Fibroblast of lung (primary cell): Measurements from ENCODE around the gene LDHAL6A.

Source experiments
- EZH2 ChIP-seq: IDR thresholded peaks from 2 replicates; pipeline ENCODE4 v1.5.1; 2012; ENCODE audit warnings: low read length, control low read depth, mild to moderate bottlenecking; ENCODE audit errors: missing control alignments
- TF ChIP-seq, protein P1 (sequence below), 2 donors: IDR thresholded peaks in 1 of 2; conservative IDR thresholded peaks in 1 of 2; 1 replicate in 1 of 2; 2 replicates in 1 of 2; pipeline ENCODE4 v1.5.1; 2011 to 2012; ENCODE audit warnings: low read length in 2 of 2, control low read depth in 1 of 2, inconsistent platforms in 1 of 2, low read depth in 1 of 2, mild to moderate bottlenecking in 1 of 2

DNA sequence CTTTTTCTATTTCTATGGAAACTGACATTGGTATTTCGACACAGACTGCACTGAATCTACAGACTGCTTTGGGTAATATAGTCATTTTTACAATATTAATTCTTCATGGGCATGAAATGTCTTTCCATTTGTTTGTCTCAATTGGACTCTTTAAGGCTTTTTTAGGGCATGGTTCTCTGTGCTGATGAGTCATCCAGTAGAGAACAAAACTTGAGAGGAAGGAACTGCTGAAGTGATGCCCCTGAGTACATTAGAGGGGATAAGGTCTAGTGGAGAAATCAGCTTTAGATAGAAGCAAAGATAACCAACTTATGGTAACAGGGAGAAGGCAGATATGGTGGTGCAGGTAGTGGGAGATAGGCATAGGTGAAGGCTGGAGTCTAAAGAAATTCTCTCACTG is 46.0 kb downstream of the LDHAL6A start:
- TF ChIP-seq, protein P1, sequence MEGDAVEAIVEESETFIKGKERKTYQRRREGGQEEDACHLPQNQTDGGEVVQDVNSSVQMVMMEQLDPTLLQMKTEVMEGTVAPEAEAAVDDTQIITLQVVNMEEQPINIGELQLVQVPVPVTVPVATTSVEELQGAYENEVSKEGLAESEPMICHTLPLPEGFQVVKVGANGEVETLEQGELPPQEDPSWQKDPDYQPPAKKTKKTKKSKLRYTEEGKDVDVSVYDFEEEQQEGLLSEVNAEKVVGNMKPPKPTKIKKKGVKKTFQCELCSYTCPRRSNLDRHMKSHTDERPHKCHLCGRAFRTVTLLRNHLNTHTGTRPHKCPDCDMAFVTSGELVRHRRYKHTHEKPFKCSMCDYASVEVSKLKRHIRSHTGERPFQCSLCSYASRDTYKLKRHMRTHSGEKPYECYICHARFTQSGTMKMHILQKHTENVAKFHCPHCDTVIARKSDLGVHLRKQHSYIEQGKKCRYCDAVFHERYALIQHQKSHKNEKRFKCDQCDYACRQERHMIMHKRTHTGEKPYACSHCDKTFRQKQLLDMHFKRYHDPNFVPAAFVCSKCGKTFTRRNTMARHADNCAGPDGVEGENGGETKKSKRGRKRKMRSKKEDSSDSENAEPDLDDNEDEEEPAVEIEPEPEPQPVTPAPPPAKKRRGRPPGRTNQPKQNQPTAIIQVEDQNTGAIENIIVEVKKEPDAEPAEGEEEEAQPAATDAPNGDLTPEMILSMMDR (conservative IDR thresholded peaks at IDR 0.05 in 1 of 2, IDR thresholded peaks at IDR 0.05 in 1 of 2; ENCODE audit: low read depth in 1 of 2, low read length in 2 of 2), result no peak
- no peak for TF ChIP-seq EZH2
